ENCODE data around the gene SPRR1B. TPM values are rescaled to one million over a fixed set of nuclear protein-coding genes. Genes with fewer than 3 reads are reported as not detected.

SPRR1B gene
- total RNA-seq, 4 donors from 2014 or later = not detected

GRCh38 chr1:153049211-153049610 lies 18.2 kb downstream of the SPRR1B start:
- TF ChIP-seq, protein P1, sequence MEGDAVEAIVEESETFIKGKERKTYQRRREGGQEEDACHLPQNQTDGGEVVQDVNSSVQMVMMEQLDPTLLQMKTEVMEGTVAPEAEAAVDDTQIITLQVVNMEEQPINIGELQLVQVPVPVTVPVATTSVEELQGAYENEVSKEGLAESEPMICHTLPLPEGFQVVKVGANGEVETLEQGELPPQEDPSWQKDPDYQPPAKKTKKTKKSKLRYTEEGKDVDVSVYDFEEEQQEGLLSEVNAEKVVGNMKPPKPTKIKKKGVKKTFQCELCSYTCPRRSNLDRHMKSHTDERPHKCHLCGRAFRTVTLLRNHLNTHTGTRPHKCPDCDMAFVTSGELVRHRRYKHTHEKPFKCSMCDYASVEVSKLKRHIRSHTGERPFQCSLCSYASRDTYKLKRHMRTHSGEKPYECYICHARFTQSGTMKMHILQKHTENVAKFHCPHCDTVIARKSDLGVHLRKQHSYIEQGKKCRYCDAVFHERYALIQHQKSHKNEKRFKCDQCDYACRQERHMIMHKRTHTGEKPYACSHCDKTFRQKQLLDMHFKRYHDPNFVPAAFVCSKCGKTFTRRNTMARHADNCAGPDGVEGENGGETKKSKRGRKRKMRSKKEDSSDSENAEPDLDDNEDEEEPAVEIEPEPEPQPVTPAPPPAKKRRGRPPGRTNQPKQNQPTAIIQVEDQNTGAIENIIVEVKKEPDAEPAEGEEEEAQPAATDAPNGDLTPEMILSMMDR (IDR thresholded peaks at IDR 0.05; ENCODE audit: low read depth) = no peak

GRCh38 chr1:153057375-153057774 lies 26.4 kb downstream of the SPRR1B start, which contains the start of gene SPRR2A:
Gene SPRR2A (minus strand): TSS chr1:153057512. CDS start chr1:153056735, 777 bp downstream.
- TF ChIP-seq, protein P1 (IDR thresholded peaks at IDR 0.05; ENCODE audit: low read depth) = no peak

DNA sequence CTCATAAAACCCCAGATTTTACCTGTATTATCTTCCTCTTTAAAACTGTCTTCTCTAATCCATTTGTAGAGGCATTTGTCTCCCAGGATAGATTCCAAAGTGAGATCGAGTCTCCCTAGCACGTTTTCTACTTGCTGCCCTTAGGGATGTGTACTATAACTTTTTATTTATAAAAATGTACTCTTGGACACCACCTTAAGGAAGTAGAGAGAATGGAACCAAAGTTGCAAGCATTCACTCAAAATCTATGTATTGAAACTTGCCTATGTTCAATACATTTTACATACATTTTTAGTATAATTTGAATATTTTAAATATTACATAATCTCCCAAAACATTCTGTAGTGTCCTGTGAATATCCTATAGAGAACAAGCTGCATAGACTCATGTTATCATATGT lies 27.2 kb downstream of the SPRR1B start:
- TF ChIP-seq, protein P1 (IDR thresholded peaks at IDR 0.05; ENCODE audit: low read depth) = no peak

GRCh38 chr1:153058826-153059784 lies 28.1 kb downstream of the SPRR1B start:
- TF ChIP-seq, protein P1 (IDR thresholded peaks at IDR 0.05; ENCODE audit: low read depth) = no peak

DNA sequence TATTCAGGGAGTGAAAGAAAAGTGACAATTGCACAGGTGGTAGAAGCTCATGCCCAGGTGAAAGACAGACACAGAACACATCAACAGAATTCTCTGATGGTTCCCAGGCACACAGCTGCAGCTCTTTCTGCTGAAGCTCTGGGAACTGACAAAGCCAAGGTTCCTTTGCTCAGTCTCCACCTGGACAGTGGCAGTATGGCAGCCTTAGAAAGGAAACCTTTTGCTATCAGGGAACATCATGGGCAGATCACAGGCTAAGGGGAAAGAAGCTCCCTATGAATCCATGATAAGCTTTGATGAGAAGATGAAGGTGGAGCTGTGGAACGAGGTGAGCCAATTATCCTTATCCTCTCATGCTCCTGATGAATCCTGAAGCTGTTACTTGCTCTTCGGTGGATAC lies 39.2 kb downstream of the SPRR1B start:
- TF ChIP-seq, protein P1 (IDR thresholded peaks at IDR 0.05; ENCODE audit: low read depth) = no peak

DNA sequence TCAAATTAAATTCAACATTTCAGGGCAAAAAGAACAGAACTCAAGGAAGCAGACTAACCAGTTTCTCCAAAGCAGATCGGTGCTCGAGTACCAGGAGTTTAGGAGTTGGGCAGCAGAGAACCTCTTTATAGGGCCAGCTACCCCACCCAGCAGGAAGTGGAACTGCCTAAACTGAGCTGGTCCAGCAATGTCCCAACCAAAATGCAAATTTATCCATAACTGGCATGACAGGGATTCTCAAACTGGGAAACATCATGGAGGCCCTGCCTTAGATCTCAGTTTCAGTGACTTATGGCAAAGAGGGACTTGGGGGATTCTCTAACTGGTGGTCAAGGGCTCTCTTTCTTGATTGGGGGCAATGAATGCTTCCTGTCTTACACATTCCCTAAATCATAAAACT lies 40.5 kb downstream of the SPRR1B start, which contains the start of gene SPRR2B:
SPRR2B (minus strand) TSS at position 101 of the 400 bp plus-strand sequence. CDS start 772 bp downstream, outside the sequence.
- TF ChIP-seq, protein P1 (IDR thresholded peaks at IDR 0.05; ENCODE audit: low read depth) = no peak
